ENCODE data around the gene SIGLEC14. TPM values are rescaled to one million over a fixed set of nuclear protein-coding genes. Genes with fewer than 3 reads are reported as not detected.
"Not testable (repeated sequence)": the region's sequence is repeated elsewhere in the genome, so short reads cannot be mapped to it uniquely, and the experiment has no call there.

SIGLEC14 gene
- total RNA-seq, 1 donor from 2014 or later: not detected

DNA sequence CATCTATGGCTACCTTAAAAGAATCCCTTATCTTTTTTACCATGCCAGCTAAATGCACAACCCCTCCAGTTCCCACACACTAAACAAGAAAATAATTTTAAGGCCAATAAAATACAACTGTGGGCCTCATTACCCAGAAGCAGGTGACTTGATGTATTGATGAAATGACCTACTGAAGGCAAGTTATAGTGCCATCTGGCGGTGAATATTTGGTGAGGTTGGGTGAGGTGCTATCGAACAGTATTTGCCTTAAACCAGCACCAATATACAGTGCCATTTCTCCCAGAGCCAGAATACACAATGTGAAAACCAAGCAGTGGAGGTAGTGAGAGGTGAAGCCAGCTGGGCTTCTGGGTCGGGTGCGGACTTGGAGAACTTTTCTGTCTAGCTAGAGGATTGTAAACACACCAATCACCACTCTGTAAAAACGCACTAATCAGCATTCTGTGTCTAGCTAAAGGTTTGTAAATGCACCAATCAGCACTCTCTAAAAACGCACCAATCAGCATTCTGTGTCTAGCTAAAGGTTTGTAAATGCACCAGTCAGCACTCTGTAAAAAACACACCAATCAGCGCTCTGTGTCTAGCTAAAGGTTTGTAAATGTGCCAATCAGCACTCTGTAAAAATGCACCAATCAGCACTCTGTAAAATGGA, 29.4 kb upstream of the SIGLEC14 start:
- DNase-seq (ENCODE audit: low read depth, low spot score): not testable (repeated sequence)

DNA sequence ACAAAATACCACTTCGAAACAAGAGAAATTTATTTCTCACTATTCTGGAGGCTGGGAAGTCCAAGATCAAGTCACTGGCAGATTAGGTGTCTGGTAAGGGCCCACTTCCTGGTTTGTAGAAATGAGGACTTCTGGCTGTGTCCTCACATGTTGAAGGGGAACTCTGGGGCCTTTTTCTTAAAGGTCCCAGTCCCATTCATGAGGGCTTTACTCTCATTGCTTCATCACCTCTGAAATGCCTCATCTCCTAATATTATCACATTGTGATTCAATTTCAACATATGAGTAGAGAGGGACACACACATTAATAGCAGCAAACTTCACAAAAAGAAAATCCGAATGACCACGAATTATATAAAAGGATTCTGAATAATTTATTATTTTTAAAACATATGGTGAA, 21.6 kb upstream of the SIGLEC14 start:
- no peak for DNase-seq (ENCODE audit: low read depth, low spot score)

DNA sequence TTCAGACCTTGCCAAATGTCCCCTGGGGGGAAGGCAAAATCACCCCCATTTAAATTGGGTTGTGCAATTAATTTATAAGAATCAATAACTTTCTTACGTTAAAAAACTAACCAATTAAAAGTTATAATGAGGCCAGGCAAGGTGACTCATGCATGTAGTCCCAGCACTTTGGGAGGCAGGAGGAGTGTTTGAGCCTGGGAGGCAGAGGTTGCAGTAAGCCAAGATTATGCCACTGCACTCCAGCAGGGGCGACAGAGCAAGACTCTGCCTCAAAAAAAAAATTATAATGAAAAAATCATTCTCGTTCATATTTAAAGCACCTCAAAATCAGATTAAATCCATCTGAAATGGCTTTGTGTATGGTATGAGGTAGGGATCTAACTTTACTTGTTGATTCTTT, 18.4 kb upstream of the SIGLEC14 start:
- no peak for DNase-seq (ENCODE audit: low read depth, low spot score)

DNA sequence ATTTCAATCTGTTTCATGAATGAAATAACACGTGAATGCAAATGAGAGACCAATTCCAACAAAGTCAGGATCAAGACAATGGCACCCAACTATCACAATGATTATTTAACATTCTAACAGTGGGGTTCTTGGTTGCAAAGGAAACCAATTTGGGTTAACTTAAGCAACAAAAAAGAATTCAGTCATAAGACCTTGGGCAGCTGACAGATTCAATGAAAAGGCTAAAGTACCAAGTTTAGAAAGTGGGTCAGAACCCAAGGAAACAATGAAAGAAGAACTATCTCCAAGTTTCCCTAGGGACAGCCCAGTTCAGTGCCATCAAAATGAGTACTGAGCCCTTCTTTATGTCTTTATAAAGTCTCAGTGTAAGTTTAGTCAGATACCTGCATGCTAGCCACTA, 17.5 kb upstream of the SIGLEC14 start:
- no peak for DNase-seq (ENCODE audit: low read depth, low spot score)

DNA sequence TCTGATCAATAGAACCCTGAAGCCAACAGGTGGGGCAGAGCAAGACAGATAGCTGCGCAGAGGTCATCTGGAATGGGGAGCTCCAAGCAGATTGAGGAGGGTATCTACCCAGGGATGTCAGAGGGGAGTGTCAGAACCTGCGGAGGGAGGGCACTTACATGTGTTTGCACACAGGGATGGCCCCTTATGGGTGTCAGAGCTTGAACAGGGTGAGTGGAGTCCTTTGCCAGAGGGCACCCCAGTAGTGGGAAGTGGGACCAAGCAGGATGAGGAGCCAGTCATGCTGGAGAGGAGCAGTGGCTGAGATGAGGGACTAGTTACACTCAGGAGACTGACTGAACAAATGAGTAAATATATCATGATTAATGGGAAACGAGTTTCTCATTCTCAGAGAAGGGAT, 17.0 kb upstream of the SIGLEC14 start:
- DNase-seq (ENCODE audit: low read depth, low spot score): no peak

DNA sequence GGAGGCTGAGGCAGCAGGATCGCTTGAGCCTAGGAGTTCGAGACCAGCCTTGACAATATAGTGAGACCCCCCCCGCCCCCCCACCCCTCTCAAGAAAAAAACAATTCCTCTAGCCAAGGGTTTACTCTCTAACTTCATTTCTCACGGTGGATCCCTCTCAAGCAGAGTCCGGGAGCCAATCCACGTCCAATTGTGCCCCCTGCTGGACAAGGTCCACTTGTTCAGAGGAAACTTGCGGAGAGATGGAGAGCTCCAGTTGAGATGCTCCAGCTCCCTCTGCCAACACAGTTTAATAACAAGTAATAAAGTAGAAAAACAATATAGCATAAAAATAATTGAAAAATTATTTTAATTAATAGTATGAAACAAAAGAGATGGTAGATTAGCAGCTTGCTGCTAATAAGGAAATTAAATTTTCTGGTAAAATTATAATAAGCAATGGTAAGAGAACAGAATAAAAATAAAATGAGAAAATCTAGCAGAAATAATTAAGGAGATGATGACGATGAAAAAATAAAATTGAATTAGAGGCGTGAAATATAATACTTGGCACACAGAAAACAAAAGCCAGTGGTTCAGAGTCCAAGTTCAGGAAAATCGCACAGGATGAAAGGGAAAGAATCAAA, 14.5 kb upstream of the SIGLEC14 start:
- DNase-seq (ENCODE audit: low read depth, low spot score): peak; percentile 22

DNA sequence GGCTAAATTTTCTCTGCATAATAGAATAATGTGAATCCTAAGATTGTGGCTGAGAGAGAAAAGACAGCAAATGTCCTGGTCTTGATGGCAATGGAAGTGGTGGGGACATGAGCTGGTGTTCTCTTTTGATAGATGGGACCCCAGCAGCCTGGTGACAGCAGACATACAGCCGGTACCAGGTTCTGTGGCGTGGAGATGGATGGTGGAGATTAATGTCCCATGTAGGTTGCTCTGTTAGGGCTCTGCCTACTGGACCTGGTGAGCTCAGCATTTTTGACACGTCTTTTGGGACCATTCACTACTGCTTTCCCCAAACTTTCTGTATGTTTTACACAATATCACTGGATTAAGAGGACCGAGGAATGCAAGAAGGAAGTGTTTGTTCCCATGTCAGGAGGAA, 8.2 kb upstream of the SIGLEC14 start:
- DNase-seq (ENCODE audit: low read depth, low spot score): no peak

DNA sequence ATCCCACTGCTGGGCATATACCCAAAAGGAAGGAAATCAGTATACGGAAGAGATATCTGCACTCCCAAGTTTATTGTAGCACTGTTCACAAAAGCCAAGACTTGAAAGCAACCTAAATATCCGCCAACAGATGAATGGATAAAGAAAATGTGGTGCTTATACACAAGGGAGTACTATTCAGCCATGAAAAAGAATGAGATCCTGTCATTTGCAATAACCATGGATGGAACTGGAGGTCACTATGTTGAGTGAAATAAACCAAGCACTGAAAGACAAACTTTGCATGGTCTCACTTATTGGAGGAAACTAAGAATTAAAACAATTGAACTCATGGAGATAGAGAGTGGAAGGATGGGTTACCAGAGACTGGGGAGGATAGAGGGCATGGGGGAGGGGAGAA, 6.5 kb upstream of the SIGLEC14 start:
- DNase-seq (ENCODE audit: low read depth, low spot score): no peak

DNA sequence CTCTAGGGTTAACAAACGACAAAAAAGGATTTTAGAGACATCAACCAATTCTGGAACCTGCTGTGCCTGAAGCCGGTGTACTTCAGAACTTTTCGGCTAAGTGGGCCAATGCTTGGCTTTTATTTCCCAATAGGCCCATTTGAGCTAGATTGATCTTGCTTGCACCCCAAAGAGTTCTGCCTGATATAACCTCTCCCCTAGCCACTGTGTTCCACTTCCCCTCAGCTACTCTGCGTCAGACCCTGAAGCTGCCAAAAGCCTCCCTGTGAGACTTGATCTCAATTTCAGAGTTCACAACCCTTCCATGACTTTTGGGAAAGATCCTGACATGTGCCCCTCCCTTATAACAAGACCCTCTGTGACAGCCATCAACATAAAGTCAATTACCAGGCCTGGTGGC, 5.6 kb upstream of the SIGLEC14 start:
- DNase-seq (ENCODE audit: low read depth, low spot score): no peak

DNA sequence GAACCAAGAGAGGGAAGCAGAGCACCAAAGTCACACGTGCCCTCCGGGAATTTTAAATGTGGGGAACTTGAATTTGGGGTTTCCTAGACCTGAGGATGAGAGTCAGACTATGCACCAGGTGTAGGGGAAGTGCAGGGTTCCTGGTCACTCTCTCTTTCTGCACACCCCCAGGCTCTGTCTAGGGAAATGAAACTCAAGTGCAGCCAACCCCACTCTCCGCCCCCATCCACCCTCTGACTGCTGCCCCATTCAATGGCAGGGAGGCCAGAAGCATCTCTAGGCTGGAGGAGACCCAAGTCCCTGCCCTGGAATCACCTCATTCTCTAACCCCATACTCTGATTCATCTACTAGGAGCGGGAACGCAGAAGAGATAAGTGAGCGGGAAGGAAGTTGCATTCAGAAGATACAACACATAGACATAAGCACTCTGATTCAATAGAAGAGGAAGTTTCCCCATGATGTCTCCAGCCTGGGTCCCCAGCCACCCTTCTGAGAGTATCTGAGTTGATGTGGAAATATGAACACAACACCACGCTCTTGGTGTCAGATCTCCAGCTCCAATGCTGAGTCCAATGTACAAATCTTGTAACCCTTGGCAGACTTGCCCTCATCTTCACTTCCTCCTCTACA, 4.7 kb upstream of the SIGLEC14 start:
- no peak for DNase-seq (ENCODE audit: low read depth, low spot score)

DNA sequence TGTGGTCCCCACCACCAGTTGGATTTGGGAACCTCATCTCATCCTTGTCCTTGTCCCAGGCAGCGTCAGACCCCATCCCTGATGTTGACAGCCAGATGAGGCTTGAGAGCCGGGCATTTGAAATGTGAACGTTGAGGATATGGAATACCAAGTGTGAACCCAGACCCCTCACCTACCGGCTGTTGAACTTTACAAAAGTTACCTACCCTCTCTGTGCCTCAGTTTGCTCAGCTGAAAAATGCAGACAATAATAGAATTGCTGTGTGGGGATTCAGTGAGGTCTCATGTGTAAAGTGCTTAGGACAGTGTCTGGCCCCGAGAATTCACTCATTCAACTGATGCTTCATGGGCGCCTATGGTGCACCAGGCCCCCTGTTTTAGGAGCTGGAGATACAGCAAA, 693 bp upstream of the SIGLEC14 start:
- no peak for DNase-seq (ENCODE audit: low read depth, low spot score)

DNA sequence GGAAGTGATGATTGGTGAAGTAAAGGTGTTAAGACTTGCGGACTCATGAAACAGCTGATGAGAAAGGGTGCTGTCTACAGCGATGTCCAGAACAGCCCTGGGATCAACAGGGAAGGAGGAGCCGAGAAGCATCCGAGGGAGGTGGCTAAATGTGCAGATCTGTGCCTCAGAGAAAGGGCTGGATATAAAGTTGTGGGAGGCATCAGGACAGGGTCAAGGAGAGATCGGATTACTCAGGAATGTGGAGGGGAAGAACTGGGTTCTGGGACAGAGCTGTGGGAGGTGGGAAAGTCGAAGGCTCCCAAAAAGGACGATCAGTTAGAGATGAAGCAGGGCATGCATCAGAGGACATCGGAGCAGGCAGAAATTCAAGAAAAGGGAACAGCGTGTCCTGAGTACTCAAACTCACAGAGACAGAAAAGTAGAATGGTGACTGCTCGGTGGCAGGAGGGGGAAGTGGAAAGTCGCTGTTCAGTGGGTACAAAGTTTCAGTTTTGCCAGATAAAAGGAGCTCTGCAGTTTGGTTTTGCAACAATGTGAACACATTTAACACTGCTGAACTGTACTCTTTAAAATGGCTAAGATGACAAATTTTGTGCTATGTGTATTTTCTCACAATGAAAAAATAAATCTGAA, 1.9 kb downstream of the SIGLEC14 start:
- DNase-seq (ENCODE audit: low read depth, low spot score): no peak

DNA sequence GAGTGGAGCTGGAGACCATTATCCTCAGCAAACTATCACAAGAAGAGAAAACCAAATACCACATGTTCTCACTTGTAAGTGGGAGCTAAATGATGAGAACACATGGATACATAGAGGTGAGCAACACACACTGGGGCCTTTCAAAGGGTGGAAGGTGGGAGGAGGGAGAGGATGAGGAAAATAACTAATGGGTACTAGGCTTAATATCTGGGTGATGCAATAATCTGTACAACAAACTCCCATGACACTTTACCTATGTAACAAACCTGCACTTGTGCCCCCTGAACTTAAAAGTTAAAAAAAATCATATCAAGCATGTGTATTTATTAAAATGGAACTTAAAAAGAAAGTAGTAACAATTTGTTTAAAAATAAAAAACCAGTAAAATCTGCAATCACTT, 5.0 kb downstream of the SIGLEC14 start:
- DNase-seq (ENCODE audit: low read depth, low spot score): no peak

DNA sequence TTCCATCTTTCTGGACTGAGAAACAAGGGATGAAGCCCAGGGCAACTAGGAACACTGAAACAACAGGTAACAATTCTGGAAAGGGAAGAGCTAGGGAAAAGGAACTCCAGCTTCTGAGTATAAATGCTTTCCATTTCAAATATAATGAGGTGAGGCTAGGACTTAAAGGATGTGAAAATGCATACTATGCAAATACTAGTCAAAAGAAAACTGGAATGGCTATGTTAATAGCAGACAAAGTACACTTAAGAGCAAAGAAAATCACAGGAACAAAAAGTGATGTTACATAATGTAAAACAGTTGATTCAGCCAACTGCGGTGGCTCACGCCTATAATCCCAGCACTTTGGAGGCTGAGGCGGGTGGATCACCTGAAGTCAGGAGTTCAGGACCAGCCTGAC, 6.2 kb downstream of the SIGLEC14 start:
- DNase-seq (ENCODE audit: low read depth, low spot score): no peak

DNA sequence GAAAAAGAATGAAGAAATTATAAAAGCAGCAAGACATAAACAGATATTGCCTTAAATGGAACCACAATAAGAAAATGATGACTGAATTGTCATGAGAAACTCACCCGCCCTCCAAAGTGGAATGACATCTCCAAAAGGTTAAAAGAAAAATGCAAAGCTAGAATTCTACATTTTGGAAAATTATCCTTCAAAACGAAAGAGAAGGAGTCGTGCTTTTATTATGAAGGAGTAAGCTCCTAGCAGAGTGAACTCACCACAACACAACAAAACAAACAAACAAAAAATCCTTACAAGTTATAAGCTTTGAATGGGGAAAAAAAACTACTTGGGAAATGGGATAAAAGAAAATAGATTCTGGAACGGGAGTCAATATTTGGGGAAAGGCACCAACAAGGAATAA, 6.7 kb downstream of the SIGLEC14 start:
- no peak for DNase-seq (ENCODE audit: low read depth, low spot score)

DNA sequence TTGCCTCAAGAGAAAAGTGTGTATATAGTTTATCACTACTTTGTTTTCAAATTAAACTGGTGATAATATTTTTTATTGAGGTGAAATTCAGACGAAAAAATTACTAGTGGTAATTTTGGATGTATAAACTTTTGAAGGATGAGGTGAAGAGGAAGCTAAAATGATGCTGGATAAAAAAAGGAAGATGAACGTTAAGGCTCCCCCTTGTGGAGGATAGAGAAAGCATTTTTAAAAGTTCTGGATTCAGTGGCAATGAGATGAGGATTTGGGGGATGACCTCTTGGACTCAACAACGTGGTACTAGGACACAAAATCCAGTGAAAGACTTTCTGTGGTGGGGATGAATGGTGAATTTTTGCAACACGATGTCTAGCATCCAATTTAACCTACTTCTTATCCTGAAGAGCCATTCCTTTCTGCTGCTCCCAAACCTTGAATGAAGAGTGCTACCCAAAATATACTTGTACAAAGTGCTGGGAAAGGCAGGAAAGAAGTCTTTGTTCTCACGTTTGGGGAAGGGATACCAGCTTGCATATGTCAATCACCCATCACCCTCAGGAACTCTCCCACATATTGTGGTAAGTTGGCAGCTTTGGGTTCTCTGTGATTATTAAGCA, 9.2 kb downstream of the SIGLEC14 start:
- no peak for DNase-seq (ENCODE audit: low read depth, low spot score)

DNA sequence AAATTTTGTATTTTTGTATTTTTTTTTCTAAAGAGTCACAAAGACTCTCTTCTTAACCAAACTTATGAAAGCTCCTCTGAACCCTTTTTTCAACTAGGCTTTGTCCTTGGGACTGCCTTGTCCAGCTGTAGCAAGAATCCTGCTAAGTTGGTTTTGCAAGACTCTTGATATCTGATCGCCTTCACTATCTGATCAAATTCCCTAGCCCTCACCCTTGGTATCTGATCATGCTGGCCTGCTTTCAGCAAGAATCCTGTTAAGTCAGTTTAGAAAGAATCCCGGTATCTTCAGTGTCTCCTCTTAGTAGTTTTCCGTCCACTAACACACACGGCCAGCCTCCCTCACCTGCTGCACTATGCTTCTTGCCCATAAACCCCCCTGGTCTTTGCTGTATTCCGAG, 14.5 kb downstream of the SIGLEC14 start:
- no peak for DNase-seq (ENCODE audit: low read depth, low spot score)

DNA sequence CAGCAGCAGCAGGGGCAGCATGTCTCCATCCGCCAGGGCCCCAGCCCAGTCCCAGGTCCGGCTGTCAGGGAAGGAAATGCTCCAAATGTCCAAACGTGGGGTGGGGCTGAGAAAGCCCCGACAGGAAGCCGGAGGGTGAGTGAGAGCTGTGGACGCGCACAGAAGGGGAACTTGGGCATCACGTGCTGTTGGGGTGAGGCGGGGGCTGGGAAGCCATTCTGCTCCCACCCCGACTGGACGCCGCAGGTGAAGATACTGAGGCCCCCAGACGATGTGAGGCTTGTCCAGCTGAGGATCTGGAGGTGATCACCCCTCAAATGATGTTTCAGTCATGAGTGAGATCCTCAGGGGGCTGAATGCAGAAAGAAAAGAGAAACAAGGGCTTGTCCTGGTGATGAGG, 16.3 kb downstream of the SIGLEC14 start, which contains the start of gene SIGLEC5:
SIGLEC5 (minus strand) TSS at position 87 of the 400 bp plus-strand sequence; CDS start at position 21, 66 bp downstream.
- not testable (repeated sequence) for DNase-seq (ENCODE audit: low read depth, low spot score)

DNA sequence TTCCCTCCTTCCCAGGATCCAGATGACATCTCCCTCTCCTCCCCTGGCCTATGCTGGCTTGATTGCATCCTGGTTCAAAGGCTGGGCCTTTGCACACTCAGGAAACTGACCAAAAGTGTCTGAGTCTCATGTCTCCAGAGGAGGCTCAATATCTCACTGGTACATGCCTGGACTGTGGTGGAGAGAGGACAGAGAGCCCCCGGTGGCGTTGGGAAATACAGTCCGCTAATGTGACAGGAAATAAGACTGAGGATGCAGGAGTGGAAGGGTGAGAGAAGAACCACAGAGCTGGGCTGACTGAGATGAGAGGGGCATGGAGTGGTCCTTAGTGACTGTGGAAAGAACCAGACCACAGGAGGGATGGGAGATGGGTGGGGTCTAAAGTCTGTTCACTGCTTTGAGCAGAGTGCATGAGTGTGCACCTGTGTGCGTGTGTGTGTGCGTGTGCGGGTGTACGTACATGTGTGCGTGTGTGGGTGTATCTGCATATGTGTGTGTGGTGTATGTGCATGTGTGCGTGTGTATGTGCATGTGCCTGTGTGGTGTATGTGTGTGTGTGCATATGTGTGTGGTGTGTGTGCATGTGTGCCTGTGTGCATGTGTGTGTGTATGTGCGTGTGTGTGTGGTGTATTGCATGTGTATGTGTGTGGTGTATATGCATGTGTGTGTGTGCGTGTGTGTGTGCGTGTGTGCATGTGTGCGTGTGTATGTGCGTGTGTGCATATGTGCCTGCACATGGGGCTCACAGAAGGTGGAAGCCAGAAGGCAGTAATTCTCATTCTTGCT, 18.3 kb downstream of the SIGLEC14 start:
- no peak for DNase-seq (ENCODE audit: low read depth, low spot score)

DNA sequence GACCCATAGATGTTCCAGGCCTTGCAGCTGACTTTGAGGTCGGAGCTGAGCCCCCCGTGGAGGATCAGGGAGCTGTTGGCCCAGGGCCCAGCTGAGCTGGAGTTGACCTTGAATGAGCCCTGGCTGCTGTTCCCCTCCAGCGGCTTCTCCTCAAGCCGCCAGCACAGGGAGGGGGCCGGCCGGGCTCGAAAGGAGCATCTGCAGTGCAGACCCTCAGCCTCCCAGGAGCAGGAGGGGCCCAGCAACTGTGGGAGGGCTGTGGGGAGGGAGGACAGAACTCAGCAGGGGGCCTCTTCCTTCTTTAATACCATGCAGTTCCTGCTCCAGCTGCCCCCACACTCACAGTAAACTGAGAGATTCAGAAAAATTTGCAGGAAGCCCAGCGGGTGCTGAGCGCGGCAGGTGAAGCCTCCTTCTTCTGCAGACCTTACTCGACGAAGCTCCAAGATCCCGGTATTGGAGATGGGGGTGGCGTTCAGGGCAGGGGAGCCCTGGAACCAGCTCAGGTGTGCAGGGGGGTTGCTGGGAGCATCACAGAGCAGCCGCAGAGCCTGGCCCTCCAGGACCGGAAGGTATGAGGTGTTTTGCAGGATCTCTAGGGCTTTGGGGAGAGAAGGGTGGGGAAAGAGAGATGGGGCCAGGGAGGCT, 19.0 kb downstream of the SIGLEC14 start:
- no peak for DNase-seq (ENCODE audit: low read depth, low spot score)

DNA sequence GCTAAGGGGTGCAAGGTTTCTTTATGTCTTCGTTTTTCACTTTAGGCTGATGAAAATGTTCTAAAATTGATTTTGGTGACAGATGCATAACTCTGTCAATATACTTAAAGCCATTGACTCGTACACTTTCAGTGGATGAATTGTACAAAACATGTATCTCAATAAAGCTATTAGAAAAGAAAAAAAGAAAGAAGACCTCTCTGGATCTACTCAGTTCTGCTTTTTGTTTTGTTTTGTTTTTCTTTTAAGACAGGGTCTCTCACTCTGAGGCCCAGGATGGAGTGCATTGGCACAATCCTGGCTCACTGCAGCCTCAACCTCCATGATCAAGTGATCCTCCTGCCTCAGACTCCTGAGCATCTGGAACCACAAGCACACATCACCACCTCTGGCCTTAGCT, 19.9 kb downstream of the SIGLEC14 start:
- no peak for DNase-seq (ENCODE audit: low read depth, low spot score)

All from pulmonary artery endothelial cell (primary cell).